ENCODE data around the gene LIN37.

The LIN37 gene

DNA sequence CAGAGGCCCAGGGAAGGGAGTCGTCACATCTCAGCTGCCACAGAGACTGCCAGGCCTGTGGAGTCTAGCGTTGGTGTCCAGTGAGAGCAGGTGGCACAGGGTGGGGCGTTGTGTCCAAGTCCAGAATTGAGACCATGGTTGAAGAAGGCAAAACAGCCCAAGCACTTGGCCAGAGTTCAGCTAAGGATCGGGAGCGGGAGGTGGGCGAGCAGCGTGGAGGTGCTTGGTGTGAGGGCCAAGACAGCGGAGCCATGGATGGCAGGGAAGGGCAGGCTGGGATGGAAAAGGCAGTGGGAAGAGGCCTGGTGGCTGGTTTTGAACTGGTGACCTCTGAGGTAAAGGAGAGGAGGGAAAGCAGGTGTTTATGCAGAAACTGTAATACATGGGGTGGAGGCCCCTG is 14.1 kb upstream of the LIN37 start:
- DNase-seq (ENCODE audit: extremely low read depth in 1 of 2, low read depth in 1 of 2) = no peak

DNA sequence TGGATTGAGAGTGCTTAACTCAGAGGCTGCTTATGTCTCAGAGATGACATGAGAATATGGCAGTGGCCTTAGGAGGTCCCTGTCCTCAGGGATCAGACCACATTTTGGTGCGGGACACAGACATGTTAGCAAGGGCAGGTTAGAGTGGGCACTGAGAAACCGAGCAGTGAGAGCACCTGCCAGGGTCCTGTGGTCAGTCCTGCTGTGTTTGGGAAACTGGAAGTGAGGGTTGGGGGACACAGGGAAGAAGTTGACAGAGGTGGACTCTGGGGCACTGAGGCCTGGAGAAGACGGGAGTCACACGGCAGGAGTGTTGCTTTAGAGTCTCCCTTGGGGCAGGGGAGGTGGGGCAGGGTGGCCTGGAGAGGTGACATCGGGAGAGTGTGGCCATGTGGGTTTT is 13.5 kb upstream of the LIN37 start:
- no peak for DNase-seq (ENCODE audit: extremely low read depth in 1 of 2, low read depth in 1 of 2)

DNA sequence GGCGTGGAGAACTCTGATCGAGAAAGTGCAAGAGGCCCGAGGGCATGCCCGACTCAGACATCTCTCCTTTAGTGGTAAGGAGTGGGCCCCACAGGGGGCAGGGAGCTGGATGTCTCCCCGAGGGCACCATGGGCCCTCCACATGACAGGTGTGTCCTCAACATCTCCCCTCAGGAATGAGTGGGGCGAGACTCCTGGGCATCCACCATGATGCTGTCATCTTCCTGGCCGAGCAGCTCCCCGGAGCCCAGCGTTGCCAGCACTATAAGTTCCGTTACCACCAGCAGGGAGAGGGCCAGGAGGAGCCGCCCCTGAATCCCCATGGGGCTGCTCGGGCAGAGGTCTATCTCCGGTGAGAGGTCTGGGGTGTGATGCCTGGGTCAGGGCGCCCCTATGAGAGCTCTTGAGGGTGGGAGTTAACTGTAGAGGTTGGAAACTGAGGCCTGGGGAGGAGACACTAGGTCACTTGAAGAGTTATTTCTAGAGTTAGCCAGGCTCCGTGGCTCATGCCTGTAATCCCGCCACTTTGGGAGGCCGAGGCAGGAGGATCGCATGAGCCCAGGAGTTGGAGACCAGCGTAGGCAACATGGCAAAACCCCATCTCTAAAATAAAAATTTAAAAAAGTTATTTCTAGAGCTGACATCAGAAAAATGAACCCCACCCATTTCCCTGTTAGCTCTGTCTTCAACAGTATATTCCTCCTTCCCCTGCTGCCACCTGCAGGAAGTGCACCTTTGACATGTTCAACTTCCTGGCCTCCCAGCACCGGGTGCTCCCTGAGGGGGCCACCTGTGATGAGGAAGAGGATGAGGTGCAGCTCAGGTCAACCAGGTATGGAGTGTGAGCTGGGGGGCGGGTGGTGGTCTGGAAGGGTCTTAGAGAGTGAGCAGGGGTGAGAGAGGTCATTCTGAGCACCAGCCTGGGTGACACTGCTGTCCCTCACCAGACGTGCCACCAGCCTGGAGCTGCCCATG is 11.2 kb upstream of the LIN37 start:
- no peak for DNase-seq (ENCODE audit: extremely low read depth in 1 of 2, low read depth in 1 of 2)

DNA sequence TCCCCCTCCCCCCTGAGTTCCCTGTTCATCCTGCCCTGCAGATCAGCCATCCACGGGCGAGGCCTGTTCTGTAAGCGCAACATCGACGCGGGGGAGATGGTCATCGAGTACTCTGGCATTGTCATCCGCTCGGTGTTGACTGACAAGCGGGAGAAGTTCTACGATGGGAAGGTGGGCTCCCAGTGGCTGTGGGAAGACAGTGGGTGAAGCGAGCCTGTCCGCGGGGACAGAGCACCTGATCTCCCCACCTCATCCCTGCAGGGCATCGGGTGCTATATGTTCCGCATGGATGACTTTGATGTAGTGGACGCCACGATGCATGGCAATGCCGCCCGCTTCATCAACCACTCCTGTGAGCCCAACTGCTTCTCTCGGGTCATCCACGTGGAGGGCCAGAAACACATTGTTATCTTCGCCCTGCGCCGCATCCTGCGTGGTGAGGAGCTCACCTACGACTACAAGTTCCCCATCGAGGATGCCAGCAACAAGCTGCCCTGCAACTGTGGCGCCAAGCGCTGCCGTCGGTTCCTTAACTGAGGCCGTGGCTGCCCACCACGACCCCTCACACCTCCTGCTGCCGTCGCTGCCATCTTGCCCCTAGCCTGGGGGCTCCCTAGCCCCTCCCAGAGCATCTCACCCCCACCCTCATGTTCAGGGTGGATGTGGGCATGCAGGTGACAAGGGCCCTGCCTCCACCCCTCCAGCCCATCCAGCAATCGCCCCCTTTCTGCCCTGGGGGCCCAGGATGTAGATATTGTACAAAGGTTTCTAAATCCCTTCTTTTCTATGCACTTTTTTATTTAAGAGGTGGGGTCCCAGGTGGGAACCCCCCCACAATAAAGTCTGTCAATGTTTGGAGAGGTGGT is 10.1 kb upstream of the LIN37 start:
- no peak for DNase-seq (ENCODE audit: extremely low read depth in 1 of 2, low read depth in 1 of 2)

DNA sequence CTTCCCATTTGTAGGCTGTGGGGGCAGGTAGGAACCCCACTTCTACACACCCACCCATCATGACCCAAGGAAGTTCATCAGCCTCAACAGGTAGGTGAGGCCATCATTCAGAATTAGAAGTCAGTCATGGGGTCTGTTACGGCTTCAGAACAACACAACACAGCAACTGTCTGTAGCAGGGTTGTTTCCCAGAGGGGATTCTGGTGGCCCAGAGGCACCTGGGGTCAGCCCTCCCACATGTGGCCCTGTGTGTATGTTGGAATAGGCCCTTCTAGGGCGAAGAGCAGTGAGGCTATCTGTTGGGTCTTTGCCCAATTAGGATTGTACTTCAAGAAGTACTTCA is 9.5 kb upstream of the LIN37 start:
- no peak for DNase-seq (ENCODE audit: extremely low read depth in 1 of 2, low read depth in 1 of 2)

DNA sequence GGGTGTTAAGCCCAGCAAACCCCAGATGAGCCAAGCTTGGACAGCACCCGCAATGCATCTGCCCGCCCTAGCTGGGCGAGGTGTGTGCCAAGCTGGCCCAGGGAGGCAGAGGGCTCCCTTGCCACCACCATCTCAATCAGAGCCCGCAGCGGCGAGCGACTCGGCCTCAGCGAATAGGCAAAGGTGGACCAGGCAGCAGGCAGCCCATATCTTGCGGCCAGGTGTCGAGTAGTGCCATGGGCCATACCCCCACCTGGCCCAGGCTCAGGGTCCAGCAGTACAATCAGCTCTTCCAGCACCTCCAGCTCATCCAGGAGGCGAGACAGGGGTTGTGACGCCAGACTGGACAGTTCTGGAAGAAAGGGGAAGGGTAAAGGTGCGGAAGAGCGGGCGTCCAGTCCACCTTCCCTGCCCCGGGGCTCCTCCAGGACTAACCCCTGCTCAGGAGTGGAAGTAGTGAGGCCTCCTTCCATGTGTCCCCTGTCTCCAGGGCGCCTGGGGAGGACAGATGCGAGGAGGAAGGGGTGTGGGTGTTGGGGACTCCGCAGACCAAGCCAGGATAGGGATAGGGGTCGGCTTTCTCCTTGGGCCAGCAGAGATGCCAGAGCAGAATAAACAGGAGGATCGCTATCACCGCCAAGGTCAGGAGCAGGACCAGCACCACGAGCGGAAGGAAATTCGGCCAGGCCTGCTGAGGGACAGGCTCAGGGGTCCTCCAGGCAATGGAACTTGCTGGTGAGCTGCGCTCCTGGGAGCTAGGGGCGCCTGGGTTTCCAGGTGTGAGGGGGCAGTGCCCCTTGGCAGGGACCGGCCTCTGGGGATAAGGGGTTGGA is 8.9 kb upstream of the LIN37 start:
- no peak for DNase-seq (ENCODE audit: extremely low read depth in 1 of 2, low read depth in 1 of 2)

DNA sequence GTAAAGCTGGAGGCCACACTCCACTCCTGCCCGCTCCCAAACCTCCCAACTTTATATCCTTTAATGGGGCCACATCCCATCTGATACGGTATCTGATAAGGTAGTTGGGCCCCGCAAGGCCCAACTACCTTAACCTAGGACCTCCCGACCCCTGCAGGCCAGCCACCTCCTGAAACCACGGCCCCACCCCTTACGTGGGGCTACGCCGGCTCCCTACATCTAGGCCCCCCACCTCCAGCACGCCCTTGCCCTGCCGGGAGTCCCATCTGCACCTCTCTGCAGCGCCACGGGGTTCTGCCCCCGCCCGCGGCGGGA is 8.3 kb upstream of the LIN37 start:
- no peak for DNase-seq (ENCODE audit: extremely low read depth in 1 of 2, low read depth in 1 of 2)

DNA sequence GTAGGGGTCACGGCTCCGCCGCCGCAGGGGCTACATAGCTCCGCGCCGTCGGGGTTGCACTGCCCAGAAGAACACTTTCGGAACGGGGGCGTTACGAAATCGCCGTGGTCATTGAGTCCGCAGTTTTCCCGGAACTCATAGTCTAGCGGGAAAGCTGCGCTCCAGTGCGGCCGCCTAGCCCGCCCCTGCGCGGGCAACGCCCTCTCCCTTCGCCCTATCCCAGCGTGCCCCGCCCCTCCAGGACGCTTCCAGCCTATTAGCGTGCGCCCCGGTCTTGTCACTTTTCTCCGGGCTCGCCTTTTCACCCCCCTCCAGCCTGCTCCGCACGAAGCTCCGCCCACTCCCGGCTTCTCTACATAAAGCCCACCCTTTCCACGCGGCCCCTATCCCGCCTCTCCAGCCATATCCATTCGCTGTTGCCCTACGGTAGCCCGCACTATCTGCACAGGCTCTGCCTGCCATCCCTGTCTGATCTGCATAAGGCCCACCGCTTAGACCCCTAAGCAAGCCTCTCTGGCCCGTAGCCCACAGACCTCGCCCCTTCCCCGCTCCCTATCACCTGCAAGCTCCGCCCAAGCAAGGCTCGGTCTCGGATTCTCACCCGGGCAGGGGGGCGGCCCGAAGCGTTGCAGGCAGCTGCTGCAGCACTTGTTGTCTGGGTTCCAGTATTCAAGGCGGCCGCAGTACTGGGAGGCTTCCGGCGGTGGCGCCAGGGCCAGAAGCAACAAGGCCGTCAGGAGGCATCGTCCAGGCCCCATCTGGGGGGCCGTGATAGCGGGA is 7.8 kb upstream of the LIN37 start:
- peak; percentile 87 to 92 for DNase-seq (ENCODE audit: extremely low read depth in 1 of 2, low read depth in 1 of 2)

DNA sequence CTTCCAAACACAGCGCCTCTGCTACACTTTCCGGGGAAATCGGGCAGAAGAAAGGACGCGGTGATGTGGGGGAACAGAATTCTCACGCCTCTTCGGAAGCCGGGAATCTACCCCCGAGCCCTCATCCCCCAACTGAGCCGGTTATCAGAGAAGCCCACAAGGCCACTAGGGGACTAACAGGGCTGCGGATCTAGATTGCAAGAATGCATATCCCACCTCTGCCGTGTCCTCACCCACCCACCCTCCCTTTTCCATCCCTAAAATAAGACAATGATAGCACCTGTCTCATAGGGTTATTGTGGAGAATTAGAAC is 7.2 kb upstream of the LIN37 start:
- no peak for DNase-seq (ENCODE audit: extremely low read depth in 1 of 2, low read depth in 1 of 2)

DNA sequence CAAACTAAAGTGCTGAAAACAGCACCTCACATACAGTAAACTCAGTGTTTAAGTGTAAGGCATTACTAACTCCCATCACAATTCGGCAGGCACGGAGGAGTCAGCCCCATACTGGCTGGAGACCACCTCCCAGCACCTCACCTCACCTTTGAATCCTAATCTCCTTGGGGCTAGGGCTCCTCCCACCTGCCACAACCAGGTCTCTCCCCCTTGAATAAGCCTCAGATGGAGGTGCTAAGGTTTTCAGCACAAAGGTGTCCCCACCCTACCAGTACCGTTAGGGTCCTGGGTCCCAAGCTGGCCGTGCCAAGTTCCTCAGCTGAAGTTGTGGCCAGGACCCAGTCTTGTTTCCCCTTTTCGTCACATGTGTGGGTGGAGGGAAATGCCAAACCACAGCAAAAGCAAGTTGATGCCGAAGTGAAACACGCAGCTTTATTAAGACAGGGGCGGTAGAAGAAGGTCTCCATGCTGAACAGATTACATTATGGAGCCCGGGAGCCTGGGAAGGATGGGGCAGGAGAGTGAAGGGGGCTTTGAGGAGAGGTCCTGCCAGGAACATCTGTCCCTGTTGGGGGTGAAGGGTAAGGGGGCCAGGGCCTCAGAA is 6.2 kb upstream of the LIN37 start, which contains the start of gene IGFLR1:
TSS of gene IGFLR1 (minus strand) at position 332 of the 604 bp plus-strand sequence. CDS start 1,272 bp downstream, outside the sequence.
- DNase-seq (ENCODE audit: extremely low read depth in 1 of 2, low read depth in 1 of 2) = peak in 1 of 2 donors; percentile 36

DNA sequence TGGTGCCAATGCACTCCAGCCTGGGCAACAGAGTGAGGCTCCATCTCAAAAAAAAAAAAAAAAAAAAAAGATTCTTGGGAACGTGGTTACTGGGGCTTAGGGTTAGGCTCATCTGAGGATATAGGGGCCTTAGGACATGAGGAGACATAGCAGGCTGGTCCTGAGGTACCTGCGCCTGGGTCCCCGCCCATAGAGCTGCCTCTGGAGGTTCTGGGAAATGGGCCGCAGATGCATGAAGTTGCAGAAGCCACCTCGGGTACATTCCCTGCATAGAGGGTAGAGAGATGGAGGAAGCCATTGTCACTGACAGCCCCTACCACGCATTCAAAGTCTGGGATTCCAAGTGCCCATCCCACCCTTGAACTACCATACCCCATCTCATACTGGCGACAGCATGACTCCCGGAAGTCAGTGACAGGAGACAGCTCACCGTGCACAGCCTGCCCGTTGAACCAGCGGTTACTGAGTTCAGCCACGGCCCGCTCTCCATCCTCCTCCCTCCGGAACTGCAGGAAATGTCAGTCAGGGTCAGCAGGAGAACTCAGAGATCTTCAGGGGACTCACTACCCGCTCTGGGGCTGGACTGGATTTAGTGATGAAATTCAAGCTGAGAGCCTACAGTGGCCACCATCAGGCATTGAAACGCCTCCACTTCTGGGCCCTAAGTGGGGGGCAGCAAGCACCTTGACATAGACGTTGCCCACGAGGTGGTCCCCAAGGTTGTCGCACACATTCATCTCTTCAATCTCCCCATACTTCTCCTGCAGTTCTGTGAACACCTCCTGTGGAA is 4.5 kb upstream of the LIN37 start:
- DNase-seq (ENCODE audit: extremely low read depth in 1 of 2, low read depth in 1 of 2) = no peak

DNA sequence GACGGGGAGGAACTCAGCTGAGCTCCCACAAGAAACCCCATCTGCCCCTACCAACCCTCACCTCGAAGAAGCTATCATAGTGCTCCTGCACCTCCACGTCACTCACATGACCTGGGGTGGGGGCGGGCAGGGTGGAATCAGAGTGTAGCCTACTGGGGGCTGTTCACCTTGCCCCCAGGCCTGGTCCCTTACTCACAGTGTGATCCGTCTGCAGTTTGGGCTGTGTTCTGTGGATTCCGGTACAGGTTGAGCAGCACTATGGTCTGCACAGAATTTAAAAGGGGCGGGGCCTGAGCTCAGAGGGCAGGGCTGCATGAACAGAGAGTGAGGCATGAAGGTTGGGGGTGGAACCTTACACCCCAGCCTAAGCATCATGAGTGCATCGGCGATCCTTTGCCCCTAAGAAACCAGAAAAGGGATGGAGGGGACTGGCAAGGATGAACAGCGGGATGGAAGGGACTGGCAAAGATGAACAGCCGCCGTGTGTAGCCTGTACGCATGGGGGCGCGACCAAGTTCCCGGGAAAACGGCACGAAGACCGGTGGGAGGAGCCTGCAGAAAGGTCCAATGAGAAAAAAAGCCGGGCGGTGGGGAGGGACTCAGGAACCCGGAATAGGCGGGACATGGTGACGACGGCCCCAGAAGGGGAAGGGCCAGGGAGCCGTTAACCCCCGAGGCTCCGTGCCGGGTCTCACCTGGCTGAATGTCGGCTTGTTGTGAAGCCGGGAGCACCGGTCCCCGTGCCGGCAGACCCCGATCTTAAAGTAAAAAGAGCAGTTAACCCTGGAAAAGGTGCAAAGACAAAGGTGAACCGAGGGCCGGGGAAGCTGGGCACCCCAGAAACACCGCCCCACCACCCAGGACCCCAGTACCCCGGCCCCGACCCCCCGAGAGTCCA is 3.7 kb upstream of the LIN37 start:
- peak; percentile 84 to 85 for DNase-seq (ENCODE audit: extremely low read depth in 1 of 2, low read depth in 1 of 2)

DNA sequence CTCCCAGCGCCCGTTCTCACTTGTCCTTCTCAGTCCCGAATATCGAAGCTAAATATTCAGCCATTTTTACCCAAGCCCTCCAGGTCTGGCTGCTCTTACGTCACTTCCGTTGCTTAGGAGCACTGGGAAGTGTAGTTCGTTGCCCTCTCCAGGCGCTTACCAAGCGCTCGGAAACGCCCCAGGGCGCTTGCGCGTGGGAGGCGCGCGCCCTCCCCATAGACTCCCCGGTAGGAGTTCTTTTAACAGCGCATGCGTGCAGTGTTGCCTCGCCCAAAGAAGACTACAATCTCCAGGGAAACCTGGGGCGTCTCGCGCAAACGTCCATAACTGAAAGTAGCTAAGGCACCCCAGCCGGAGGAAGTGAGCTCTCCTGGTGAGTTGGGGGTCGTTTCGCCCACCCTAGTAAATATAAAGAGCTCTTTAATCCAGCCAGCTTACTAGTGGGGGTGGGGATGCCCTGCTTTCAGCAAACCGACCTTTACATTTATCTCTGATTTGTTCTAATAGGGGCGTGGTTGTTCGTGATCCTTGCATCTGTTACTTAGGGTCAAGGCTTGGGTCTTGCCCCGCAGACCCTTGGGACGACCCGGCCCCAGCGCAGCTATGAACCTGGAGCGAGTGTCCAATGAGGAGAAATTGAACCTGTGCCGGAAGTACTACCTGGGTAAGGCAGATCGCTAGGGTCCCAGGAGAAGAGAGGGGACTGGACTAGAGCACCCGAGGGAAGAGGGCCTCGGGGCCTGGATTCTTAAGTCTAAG is 2.9 kb upstream of the LIN37 start, which contains the start of the genes PSENEN and U2AF1L4:
TSS of gene PSENEN (plus strand) at position 324 of the 759 bp plus-strand sequence. CDS start at position 604, 280 bp downstream.
TSS of gene U2AF1L4 (minus strand) at position 91 of the 759 bp plus-strand sequence. CDS start at position 64, 27 bp downstream.
- peak; percentile 89 to 91 for DNase-seq (ENCODE audit: extremely low read depth in 1 of 2, low read depth in 1 of 2)

DNA sequence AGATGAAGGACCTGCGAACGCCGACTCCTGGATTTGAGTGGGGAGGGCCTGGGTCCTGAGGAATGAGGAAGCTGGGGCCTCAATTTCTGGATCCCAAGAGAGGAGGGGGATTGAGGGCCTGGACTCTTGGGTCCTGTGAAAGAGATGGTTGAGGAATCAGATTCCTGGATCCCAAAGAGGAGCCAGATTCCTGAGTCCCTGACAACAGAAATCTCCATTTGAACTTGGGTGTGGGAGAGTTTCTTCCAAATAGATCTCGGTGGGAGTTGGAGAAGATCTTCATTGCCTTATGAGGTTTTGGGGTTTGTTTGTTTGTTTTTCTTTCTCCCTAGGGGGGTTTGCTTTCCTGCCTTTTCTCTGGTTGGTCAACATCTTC is 2.3 kb upstream of the LIN37 start:
- no peak for DNase-seq (ENCODE audit: extremely low read depth in 1 of 2, low read depth in 1 of 2)

DNA sequence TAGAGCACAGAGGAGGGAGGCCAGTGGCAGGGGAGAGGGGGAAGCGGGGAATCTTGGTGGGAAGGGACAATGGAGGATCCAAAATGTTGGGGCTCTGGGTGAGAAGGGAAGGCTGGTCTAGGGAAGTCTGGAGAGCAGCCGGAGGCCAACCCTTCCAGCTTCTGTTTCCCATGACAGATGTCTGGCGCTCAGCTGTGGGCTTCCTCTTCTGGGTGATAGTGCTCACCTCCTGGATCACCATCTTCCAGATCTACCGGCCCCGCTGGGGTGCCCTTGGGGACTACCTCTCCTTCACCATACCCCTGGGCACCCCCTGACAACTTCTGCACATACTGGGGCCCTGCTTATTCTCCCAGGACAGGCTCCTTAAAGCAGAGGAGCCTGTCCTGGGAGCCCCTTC is 1.8 kb upstream of the LIN37 start:
- DNase-seq (ENCODE audit: extremely low read depth in 1 of 2, low read depth in 1 of 2) = no peak

DNA sequence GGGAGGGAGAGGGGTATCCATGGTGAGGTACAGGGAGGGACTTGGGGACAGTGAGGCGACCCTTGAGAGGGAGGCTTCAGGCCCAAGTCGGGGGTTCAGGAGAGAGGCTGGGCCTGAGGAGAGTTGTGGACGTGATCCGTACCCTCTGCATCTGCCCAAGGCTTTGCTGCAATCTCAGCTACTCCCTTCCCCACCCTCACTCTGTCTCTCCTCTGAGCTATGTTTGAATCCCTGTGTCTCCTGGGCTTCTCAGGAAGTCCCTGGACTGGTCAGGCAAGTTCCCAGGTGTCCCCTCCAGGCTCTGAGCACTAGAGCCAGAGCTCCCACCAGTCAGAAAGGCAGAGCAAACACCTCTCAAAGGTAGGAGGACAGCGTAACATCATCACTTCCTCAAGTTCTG is 1.8 kb downstream of the LIN37 start:
- no peak for DNase-seq (ENCODE audit: extremely low read depth in 1 of 2, low read depth in 1 of 2)
